ENCODE results near the gene TTC13. TPM values are rescaled to one million over a fixed set of nuclear protein-coding genes. Genes with fewer than 3 reads are reported as not detected.

TTC13 gene
- total and polyA plus RNA-seq, 10 of the 15 experiments (the other 5 are each of a cell fraction or from before 2014, with no cell fraction given), result 5.8 to 30.8 (median 18.5) TPM

DNA sequence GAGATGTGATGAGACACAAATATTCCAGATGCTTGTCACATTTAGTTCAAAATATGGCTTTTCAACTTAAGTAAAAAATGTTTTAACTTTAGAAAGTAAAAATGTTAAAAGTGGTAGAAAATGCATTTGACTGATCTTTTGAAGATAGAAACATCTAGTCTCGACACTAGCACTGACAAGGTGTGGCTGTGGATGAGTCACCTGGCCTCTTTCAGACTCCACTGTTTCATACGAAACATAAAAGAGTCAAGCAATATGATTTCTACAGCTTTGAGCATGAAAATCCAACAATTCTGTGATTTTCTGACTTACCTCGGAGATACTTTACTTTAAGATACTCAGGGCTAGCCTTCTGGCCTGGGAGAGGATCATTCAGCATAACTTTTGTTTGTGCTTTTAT lies 47.7 kb downstream of the TTC13 start:
- Histone ChIP-seq H3K27me3 (replicated peaks in 1 of 2; ENCODE audit: control insufficient read depth in 2 of 2, insufficient read depth in 2 of 2, low read length in 1 of 2) (no peaks in the 10 kb centered on the region), H3K4me2 (ENCODE audit: control insufficient read depth, insufficient read depth) (no peak overlapping the region), H3K27ac (ENCODE audit: control insufficient read depth, insufficient read depth) (no peak overlapping the region), H3K9me3 (replicated peaks; ENCODE audit: control insufficient read depth, insufficient read depth, low read length) (no peaks in the 10 kb centered on the region), H3K4me1 (ENCODE audit: control insufficient read depth, insufficient read depth, low read length) (no peaks in the 10 kb centered on the region), H3K4me3 (no peak overlapping the region), H3K36me3 (ENCODE audit: control insufficient read depth in 2 of 2, insufficient read depth in 2 of 2, low read length in 1 of 2) (peaks cover 0 to 20% of the 10 kb centered on the region in 2 experiments; a peak in 3 of 4 replicates), H3K9ac (ENCODE audit: control insufficient read depth, insufficient read depth, low read length) (no peak overlapping the region), H3K79me2 (ENCODE audit: control insufficient read depth, insufficient read depth, low read length) (no peaks in the 10 kb centered on the region), H4K20me1 (ENCODE audit: control insufficient read depth, insufficient read depth) (no peaks in the 10 kb centered on the region), H2AFZ (ENCODE audit: control insufficient read depth, low read depth, low read length) (no peak overlapping the region)
- DNase-seq (ENCODE audit: low read depth, low spot score), result no peak
- ChIA-PET RAD21 (ENCODE audit: unreplicated experiment) (no interaction called here), POLR2A (no interaction called here), SMC1A (ENCODE audit: uncharacterized antibody, unreplicated experiment) (no interaction called here), CTCF (interaction anchor here (1.1 kb wide), 1 partner anchor 54 kb away, joined by 3 read pairs; no protein-coding TSS in a partner anchor)
- ATAC-seq, result no peak
- no TSS peak for BruUV-seq (replicated peaks)
- no peak for FAIRE-seq
- WGBS (ENCODE audit: insufficient coverage, insufficient replicate concordance, low lambda C conversion rate, missing lambda C conversion rate), result 99% methylated on average over 3 of the region's 3 CpGs
- in situ Hi-C loops (cut with MboI), result no loop called here
- intact Hi-C loops (cut with micrococcal nuclease; ENCODE audit: unreplicated experiment), result no loop called here
- TF ChIP-seq BRCA1 (IDR thresholded peaks at IDR 0.05; ENCODE audit: low read depth, low read length) (no peak), SREBF1 (IDR thresholded peaks at IDR 0.05; ENCODE audit: low read length) (no peak), ETV6 (conservative IDR thresholded peaks at IDR 0.05 in 1 of 2, IDR thresholded peaks at IDR 0.05 in 1 of 2; ENCODE audit: borderline replicate concordance in 1 of 2, low read depth in 1 of 2) (no peak), BHLHE40 (IDR thresholded peaks at IDR 0.05; ENCODE audit: borderline replicate concordance in 1 of 2, low read depth in 2 of 2, low read length in 1 of 2) (no peak), EZH2 (IDR thresholded peaks at IDR 0.05; ENCODE audit: borderline replicate concordance, control insufficient read depth, low read depth, low read length) (no peak), ZNF24 (IDR thresholded peaks at IDR 0.05) (no peak), ESRRA (IDR thresholded peaks at IDR 0.05; ENCODE audit: low read length) (no peak), POLR2AphosphoS2 (IDR thresholded peaks at IDR 0.05; ENCODE audit: low read depth, low read length) (no peak), CHD4 (IDR thresholded peaks at IDR 0.05) (no peak)
- TF ChIP-seq, protein P1, sequence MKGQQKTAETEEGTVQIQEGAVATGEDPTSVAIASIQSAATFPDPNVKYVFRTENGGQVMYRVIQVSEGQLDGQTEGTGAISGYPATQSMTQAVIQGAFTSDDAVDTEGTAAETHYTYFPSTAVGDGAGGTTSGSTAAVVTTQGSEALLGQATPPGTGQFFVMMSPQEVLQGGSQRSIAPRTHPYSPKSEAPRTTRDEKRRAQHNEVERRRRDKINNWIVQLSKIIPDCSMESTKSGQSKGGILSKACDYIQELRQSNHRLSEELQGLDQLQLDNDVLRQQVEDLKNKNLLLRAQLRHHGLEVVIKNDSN (IDR thresholded peaks at IDR 0.05; ENCODE audit: borderline replicate concordance, extremely low read length, insufficient read depth, low read depth, low read length), result no peak
- TF ChIP-seq, protein P2, sequence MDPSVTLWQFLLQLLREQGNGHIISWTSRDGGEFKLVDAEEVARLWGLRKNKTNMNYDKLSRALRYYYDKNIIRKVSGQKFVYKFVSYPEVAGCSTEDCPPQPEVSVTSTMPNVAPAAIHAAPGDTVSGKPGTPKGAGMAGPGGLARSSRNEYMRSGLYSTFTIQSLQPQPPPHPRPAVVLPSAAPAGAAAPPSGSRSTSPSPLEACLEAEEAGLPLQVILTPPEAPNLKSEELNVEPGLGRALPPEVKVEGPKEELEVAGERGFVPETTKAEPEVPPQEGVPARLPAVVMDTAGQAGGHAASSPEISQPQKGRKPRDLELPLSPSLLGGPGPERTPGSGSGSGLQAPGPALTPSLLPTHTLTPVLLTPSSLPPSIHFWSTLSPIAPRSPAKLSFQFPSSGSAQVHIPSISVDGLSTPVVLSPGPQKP (IDR thresholded peaks at IDR 0.05; ENCODE audit: low read depth, low read length), result no peak
- TF ChIP-seq, protein P3, sequence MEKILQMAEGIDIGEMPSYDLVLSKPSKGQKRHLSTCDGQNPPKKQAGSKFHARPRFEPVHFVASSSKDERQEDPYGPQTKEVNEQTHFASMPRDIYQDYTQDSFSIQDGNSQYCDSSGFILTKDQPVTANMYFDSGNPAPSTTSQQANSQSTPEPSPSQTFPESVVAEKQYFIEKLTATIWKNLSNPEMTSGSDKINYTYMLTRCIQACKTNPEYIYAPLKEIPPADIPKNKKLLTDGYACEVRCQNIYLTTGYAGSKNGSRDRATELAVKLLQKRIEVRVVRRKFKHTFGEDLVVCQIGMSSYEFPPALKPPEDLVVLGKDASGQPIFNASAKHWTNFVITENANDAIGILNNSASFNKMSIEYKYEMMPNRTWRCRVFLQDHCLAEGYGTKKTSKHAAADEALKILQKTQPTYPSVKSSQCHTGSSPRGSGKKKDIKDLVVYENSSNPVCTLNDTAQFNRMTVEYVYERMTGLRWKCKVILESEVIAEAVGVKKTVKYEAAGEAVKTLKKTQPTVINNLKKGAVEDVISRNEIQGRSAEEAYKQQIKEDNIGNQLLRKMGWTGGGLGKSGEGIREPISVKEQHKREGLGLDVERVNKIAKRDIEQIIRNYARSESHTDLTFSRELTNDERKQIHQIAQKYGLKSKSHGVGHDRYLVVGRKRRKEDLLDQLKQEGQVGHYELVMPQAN (conservative IDR thresholded peaks at IDR 0.05), result no peak
- TF ChIP-seq, protein P4, sequence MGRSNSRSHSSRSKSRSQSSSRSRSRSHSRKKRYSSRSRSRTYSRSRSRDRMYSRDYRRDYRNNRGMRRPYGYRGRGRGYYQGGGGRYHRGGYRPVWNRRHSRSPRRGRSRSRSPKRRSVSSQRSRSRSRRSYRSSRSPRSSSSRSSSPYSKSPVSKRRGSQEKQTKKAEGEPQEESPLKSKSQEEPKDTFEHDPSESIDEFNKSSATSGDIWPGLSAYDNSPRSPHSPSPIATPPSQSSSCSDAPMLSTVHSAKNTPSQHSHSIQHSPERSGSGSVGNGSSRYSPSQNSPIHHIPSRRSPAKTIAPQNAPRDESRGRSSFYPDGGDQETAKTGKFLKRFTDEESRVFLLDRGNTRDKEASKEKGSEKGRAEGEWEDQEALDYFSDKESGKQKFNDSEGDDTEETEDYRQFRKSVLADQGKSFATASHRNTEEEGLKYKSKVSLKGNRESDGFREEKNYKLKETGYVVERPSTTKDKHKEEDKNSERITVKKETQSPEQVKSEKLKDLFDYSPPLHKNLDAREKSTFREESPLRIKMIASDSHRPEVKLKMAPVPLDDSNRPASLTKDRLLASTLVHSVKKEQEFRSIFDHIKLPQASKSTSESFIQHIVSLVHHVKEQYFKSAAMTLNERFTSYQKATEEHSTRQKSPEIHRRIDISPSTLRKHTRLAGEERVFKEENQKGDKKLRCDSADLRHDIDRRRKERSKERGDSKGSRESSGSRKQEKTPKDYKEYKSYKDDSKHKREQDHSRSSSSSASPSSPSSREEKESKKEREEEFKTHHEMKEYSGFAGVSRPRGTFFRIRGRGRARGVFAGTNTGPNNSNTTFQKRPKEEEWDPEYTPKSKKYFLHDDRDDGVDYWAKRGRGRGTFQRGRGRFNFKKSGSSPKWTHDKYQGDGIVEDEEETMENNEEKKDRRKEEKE (IDR thresholded peaks at IDR 0.05), result no peak
- TF ChIP-seq, protein P5, sequence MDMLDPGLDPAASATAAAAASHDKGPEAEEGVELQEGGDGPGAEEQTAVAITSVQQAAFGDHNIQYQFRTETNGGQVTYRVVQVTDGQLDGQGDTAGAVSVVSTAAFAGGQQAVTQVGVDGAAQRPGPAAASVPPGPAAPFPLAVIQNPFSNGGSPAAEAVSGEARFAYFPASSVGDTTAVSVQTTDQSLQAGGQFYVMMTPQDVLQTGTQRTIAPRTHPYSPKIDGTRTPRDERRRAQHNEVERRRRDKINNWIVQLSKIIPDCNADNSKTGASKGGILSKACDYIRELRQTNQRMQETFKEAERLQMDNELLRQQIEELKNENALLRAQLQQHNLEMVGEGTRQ (IDR thresholded peaks at IDR 0.05; ENCODE audit: borderline replicate concordance, low read depth, low read length), result no peak
- TF ChIP-seq, protein P6, sequence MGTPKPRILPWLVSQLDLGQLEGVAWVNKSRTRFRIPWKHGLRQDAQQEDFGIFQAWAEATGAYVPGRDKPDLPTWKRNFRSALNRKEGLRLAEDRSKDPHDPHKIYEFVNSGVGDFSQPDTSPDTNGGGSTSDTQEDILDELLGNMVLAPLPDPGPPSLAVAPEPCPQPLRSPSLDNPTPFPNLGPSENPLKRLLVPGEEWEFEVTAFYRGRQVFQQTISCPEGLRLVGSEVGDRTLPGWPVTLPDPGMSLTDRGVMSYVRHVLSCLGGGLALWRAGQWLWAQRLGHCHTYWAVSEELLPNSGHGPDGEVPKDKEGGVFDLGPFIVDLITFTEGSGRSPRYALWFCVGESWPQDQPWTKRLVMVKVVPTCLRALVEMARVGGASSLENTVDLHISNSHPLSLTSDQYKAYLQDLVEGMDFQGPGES (IDR thresholded peaks at IDR 0.05), result no peak

Data from GM12878 (cell line).